ENCODE results near the gene CYP2A6.

The CYP2A6 gene

GRCh38 chr19:40801426-40802299 lies 48.6 kb downstream of the CYP2A6 start:
- no peak for DNase-seq

- DNase-seq = no peak
These were observed 49.3 kb downstream of the CYP2A6 start for GRCh38 chr19:40800997-40801377.

- DNase-seq = no peak
These were observed 49.8 kb downstream of the CYP2A6 start for GRCh38 chr19:40800339-40800996.

GRCh38 chr19:40799558-40800338 lies 50.5 kb downstream of the CYP2A6 start:
- no peak for DNase-seq

GRCh38 chr19:40798683-40799557 lies 51.3 kb downstream of the CYP2A6 start, which contains the start of gene EGLN2:
Gene EGLN2, plus strand, starts transcription at chr19:40799191. Its CDS starts 1,382 bp downstream, at chr19:40800573.
- peak; percentile 99 for DNase-seq

- DNase-seq = peak; percentile 76
These were observed 52.1 kb downstream of the CYP2A6 start for GRCh38 chr19:40797963-40798682.

- DNase-seq = no peak
These were observed 52.9 kb downstream of the CYP2A6 start for GRCh38 chr19:40797166-40797962.
